ENCODE results near the gene ACAA2. TPM values are rescaled to one million over a fixed set of nuclear protein-coding genes. Genes with fewer than 3 reads are reported as not detected.

ACAA2 gene
- total and polyA plus RNA-seq, 10 of the 15 experiments (the other 5 are each of a cell fraction or from before 2014, with no cell fraction given): 43.1 to 134 (median 64.6) TPM

GRCh38 chr18:49849331-49850217, 36.2 kb upstream of the ACAA2 start (continued):
- TF ChIP-seq CEBPB (IDR thresholded peaks at IDR 0.05; ENCODE audit: borderline replicate concordance in 1 of 2, low read depth in 2 of 2, low read length in 2 of 2): no peak
- no peak for TF ChIP-seq RAD21 (IDR thresholded peaks at IDR 0.05; ENCODE audit: insufficient read depth, low read depth, low read length)
- TF ChIP-seq POLR2AphosphoS5 (IDR thresholded peaks at IDR 0.05; ENCODE audit: low read length): no peak
- TF ChIP-seq FOS (IDR thresholded peaks at IDR 0.05; ENCODE audit: borderline replicate concordance, extremely low read depth, insufficient read length): no peak

- no peak for TF ChIP-seq HDAC2 (IDR thresholded peaks at IDR 0.05)
- no peak for TF ChIP-seq RELB (IDR thresholded peaks at IDR 0.05; ENCODE audit: low read depth)
- no peak for TF ChIP-seq CTCF (IDR thresholded peaks at IDR 0.05 in 2 of 3, conservative IDR thresholded peaks at IDR 0.05 in 1 of 3; ENCODE audit: control insufficient read depth in 2 of 3, extremely low read depth in 1 of 3, insufficient read depth in 1 of 3, low read depth in 3 of 3, low read length in 3 of 3)
- TF ChIP-seq FOXK2 (IDR thresholded peaks at IDR 0.05): no peak
- no peak for TF ChIP-seq NRF1 (conservative IDR thresholded peaks at IDR 0.05; ENCODE audit: low read depth, low read length)
- TF ChIP-seq GATAD2B (conservative IDR thresholded peaks at IDR 0.05; ENCODE audit: low read depth): no peak
- no peak for TF ChIP-seq JUND (IDR thresholded peaks at IDR 0.05; ENCODE audit: low read depth, low read length)
- no peak for TF ChIP-seq RBBP5 (conservative IDR thresholded peaks at IDR 0.05)
- no peak for TF ChIP-seq TCF7 (IDR thresholded peaks at IDR 0.05; ENCODE audit: borderline replicate concordance)
- TF ChIP-seq TCF3 (IDR thresholded peaks at IDR 0.05; ENCODE audit: borderline replicate concordance, insufficient read depth, low read depth, low read length): no peak
- 0% methylated on average over 2 of the region's 4 CpGs for WGBS (ENCODE audit: insufficient coverage, insufficient replicate concordance, low lambda C conversion rate, missing lambda C conversion rate)
- H3K9me3 ChIP-seq (replicated peaks; ENCODE audit: control insufficient read depth, insufficient read depth, low read length): no peaks in the 10 kb centered on the region
- H3K27ac ChIP-seq (ENCODE audit: control insufficient read depth, insufficient read depth): no peak overlapping the region
- no peaks in the 10 kb centered on the region for H3K36me3 ChIP-seq (ENCODE audit: control insufficient read depth in 2 of 2, insufficient read depth in 2 of 2, low read length in 1 of 2)
- POLR2A ChIA-PET: interaction anchor here (0.6 kb wide), 2 partner anchors 17 to 26 kb away, joined by 4 to 5 read pairs; no protein-coding TSS in a partner anchor
- no peak overlapping the region for H3K9ac ChIP-seq (ENCODE audit: control insufficient read depth, insufficient read depth, low read length)
- DNase-seq (ENCODE audit: low read depth, low spot score) (no peak), ATAC-seq (no peak), FAIRE-seq (no peak)
- no peak overlapping the region for H2AFZ ChIP-seq (ENCODE audit: control insufficient read depth, low read depth, low read length)
- no peaks in the 10 kb centered on the region for H3K79me2 ChIP-seq (ENCODE audit: control insufficient read depth, insufficient read depth, low read length)
- no TSS peak for BruUV-seq (replicated peaks)
- no peaks in the 10 kb centered on the region for H4K20me1 ChIP-seq (ENCODE audit: control insufficient read depth, insufficient read depth)
- H3K4me1 ChIP-seq (ENCODE audit: control insufficient read depth, insufficient read depth, low read length): no peaks in the 10 kb centered on the region
- CTCF ChIA-PET: interaction anchor here (0.6 kb wide), 1 partner anchor 38 kb away, joined by 3 read pairs; no protein-coding TSS in a partner anchor
- SMC1A ChIA-PET (ENCODE audit: uncharacterized antibody, unreplicated experiment): no interaction called here
- peaks cover 0 to 3% of the 10 kb centered on the region in 2 experiments; a peak in 1 of 4 replicates for H3K27me3 ChIP-seq (replicated peaks in 1 of 2; ENCODE audit: control insufficient read depth in 2 of 2, insufficient read depth in 2 of 2, low read length in 1 of 2)
- intact Hi-C loops (cut with micrococcal nuclease; ENCODE audit: unreplicated experiment) (no loop called here), in situ Hi-C loops (cut with MboI) (no loop called here)
- no peak overlapping the region for H3K4me3 ChIP-seq
- H3K4me2 ChIP-seq (ENCODE audit: control insufficient read depth, insufficient read depth): no peak overlapping the region
- RAD21 ChIA-PET (ENCODE audit: unreplicated experiment): no interaction called here
These were observed 34.8 kb upstream of the ACAA2 start for GRCh38 chr18:49848115-49848514.
